Right renal pelvis (tissue), 4 donors: ENCODE results near the gene CUL7. TPM values are rescaled to one million over a fixed set of nuclear protein-coding genes. Genes with fewer than 3 reads are reported as not detected.

Experiments
- DNase-seq, 4 donors: peaks; one replicate each; pipeline ENCODE4 v3.0.0-alpha.2; 2013; ENCODE audit warnings: low read depth in 4 of 4, low spot score in 3 of 4, missing footprints in 1 of 4
- polyA plus RNA-seq, 4 donors: library from polyadenylated mRNA; unstranded; fragments of 120-200 nt; gene quantifications; one replicate each; pipeline ENCODE4 v1.2.1, GENCODE V29; 2013; ENCODE audit not compliant: insufficient read length in 4 of 4

CUL7 gene
- polyA plus RNA-seq, 4 donors: 49.4 to 56.9 (median 50.7) TPM

- DNase-seq: no peak
Observed at GRCh38 chr6:43077981-43078511, 24.4 kb upstream of the CUL7 start.

- DNase-seq: no peak
Observed at GRCh38 chr6:43077333-43077809, 23.7 kb upstream of the CUL7 start.

- DNase-seq: no peak
Observed at GRCh38 chr6:43076464-43077332, 23.0 kb upstream of the CUL7 start.

GRCh38 chr6:43075670-43076463, 22.2 kb upstream of the CUL7 start, which contains the start of gene PTK7:
Gene PTK7 (plus strand): TSS chr6:43076314. CDS start chr6:43076489, 175 bp downstream.
- peak in 1 of 4 donors; percentile 80 for DNase-seq

GRCh38 chr6:43074847-43075669, 21.4 kb upstream of the CUL7 start:
- no peak for DNase-seq

- peak in 1 of 4 donors; percentile 41 for DNase-seq
Observed at GRCh38 chr6:43070028-43070632, 16.5 kb upstream of the CUL7 start.

- no peak for DNase-seq
Observed at GRCh38 chr6:43062818-43063217, 9.2 kb upstream of the CUL7 start.

- DNase-seq: no peak
Observed at GRCh38 chr6:43061861-43062260, 8.2 kb upstream of the CUL7 start.

- no peak for DNase-seq
Observed at GRCh38 chr6:43060755-43061633, 7.3 kb upstream of the CUL7 start.

- no peak for DNase-seq
Observed at GRCh38 chr6:43060034-43060754, 6.5 kb upstream of the CUL7 start.

- peak; percentile 94 to 99 (median 98) for DNase-seq
Observed at GRCh38 chr6:43059168-43060033, 5.8 kb upstream of the CUL7 start, which contains the start of the genes KLC4 and MRPL2. Gene KLC4 (plus strand): TSS chr6:43059631. CDS start chr6:43061336, 1,705 bp downstream. Gene MRPL2 (minus strand): TSS chr6:43059434. CDS start chr6:43059381, 53 bp downstream.

- no peak for DNase-seq
Observed at GRCh38 chr6:43058531-43058930, 4.9 kb upstream of the CUL7 start.

- DNase-seq: no peak
Observed at GRCh38 chr6:43055966-43056365, 2.3 kb upstream of the CUL7 start.

- DNase-seq: no peak
Observed at GRCh38 chr6:43054206-43054943, 724 bp upstream of the CUL7 start.

- peak in 1 of 4 donors; percentile 25 for DNase-seq
Observed at GRCh38 chr6:43052842-43053544, 658 bp downstream of the CUL7 start.
